Measurements from ENCODE around the gene SCUBE1.

Gene SCUBE1

GRCh38 chr22:43202326-43202725, 140.8 kb downstream of the SCUBE1 start:
- DNase-seq (ENCODE audit: low read depth in 1 of 2, low spot score in 1 of 2) = no peak

GRCh38 chr22:43201486-43202219, 141.5 kb downstream of the SCUBE1 start:
- no peak for DNase-seq (ENCODE audit: low read depth in 1 of 2, low spot score in 1 of 2)

GRCh38 chr22:43200555-43200954, 142.6 kb downstream of the SCUBE1 start:
- no peak for DNase-seq (ENCODE audit: low read depth in 1 of 2, low spot score in 1 of 2)

GRCh38 chr22:43200031-43200430, 143.1 kb downstream of the SCUBE1 start:
- DNase-seq (ENCODE audit: low read depth in 1 of 2, low spot score in 1 of 2) = no peak

GRCh38 chr22:43199541-43199940, 143.6 kb downstream of the SCUBE1 start:
- DNase-seq (ENCODE audit: low read depth in 1 of 2, low spot score in 1 of 2) = no peak

GRCh38 chr22:43198936-43199335, 144.2 kb downstream of the SCUBE1 start:
- no peak for DNase-seq (ENCODE audit: low read depth in 1 of 2, low spot score in 1 of 2)

GRCh38 chr22:43198126-43198525, 145.0 kb downstream of the SCUBE1 start:
- no peak for DNase-seq (ENCODE audit: low read depth in 1 of 2, low spot score in 1 of 2)

GRCh38 chr22:43197271-43197941, 145.8 kb downstream of the SCUBE1 start:
- no peak for DNase-seq (ENCODE audit: low read depth in 1 of 2, low spot score in 1 of 2)

- no peak for DNase-seq (ENCODE audit: low read depth in 1 of 2, low spot score in 1 of 2)
These were observed 151.3 kb downstream of the SCUBE1 start for GRCh38 chr22:43191831-43192230.

- DNase-seq (ENCODE audit: low read depth in 1 of 2, low spot score in 1 of 2) = no peak
These were observed 154.2 kb downstream of the SCUBE1 start for GRCh38 chr22:43188829-43189545.

- DNase-seq (ENCODE audit: low read depth in 1 of 2, low spot score in 1 of 2) = peak; percentile 91 to 97
These were observed 155.7 kb downstream of the SCUBE1 start for GRCh38 chr22:43187171-43188099.

- peak in 1 of 2 donors; percentile 55 for DNase-seq (ENCODE audit: low read depth in 1 of 2, low spot score in 1 of 2)
These were observed 156.7 kb downstream of the SCUBE1 start, which contains the start of gene TTLL12 for GRCh38 chr22:43186272-43187170. TSS of gene TTLL12 (minus strand) at chr22:43187134. CDS start at chr22:43187069, 65 bp downstream.

GRCh38 chr22:43185860-43186261, 157.3 kb downstream of the SCUBE1 start:
- no peak for DNase-seq (ENCODE audit: low read depth in 1 of 2, low spot score in 1 of 2)

GRCh38 chr22:43183496-43184277, 159.5 kb downstream of the SCUBE1 start:
- no peak for DNase-seq (ENCODE audit: low read depth in 1 of 2, low spot score in 1 of 2)

GRCh38 chr22:43182726-43183125, 160.4 kb downstream of the SCUBE1 start:
- DNase-seq (ENCODE audit: low read depth in 1 of 2, low spot score in 1 of 2) = no peak

- no peak for DNase-seq (ENCODE audit: low read depth in 1 of 2, low spot score in 1 of 2)
These were observed 161.1 kb downstream of the SCUBE1 start for GRCh38 chr22:43182118-43182517.

GRCh38 chr22:43181321-43182076, 161.7 kb downstream of the SCUBE1 start:
- DNase-seq (ENCODE audit: low read depth in 1 of 2, low spot score in 1 of 2) = no peak

- no peak for DNase-seq (ENCODE audit: low read depth in 1 of 2, low spot score in 1 of 2)
These were observed 162.5 kb downstream of the SCUBE1 start for GRCh38 chr22:43180670-43181069.

- no peak for DNase-seq (ENCODE audit: low read depth in 1 of 2, low spot score in 1 of 2)
These were observed 163.3 kb downstream of the SCUBE1 start for GRCh38 chr22:43179911-43180195.

Measured in activated T-helper 1 cell treated with anti-CD3 and anti-CD28 coated beads, Interleukin-2, amount 50 U/mL, for 16 hours (primary cell).